T47D (cell line): ENCODE measurements around the gene KRTAP2-1.
"Not testable (repeated sequence)": the region's sequence is repeated elsewhere in the genome, so short reads cannot be mapped to it uniquely, and the experiment has no call there.

ENCODE experiments used
- DNase-seq, 2 experiments: peaks; one replicate each; pipeline versions ENCODE4 v3.0.0 to v3.0.0-alpha.2; 2011 to 2012; ENCODE audit warnings: low read depth in 1 of 2, low spot score in 1 of 2
- JUND ChIP-seq: IDR thresholded peaks from 2 replicates; pipeline ENCODE4 v1.6.1; 2012; ENCODE audit warnings: low read depth
- in situ Hi-C: cut with HindIII; loops from 2 replicates; pipeline ENCODE4 v1.10.0; 2016; ENCODE audit warnings: low sequenced_read_pairs, low pct_unique_long_range_greater_than_20kb

The KRTAP2-1 gene

DNA sequence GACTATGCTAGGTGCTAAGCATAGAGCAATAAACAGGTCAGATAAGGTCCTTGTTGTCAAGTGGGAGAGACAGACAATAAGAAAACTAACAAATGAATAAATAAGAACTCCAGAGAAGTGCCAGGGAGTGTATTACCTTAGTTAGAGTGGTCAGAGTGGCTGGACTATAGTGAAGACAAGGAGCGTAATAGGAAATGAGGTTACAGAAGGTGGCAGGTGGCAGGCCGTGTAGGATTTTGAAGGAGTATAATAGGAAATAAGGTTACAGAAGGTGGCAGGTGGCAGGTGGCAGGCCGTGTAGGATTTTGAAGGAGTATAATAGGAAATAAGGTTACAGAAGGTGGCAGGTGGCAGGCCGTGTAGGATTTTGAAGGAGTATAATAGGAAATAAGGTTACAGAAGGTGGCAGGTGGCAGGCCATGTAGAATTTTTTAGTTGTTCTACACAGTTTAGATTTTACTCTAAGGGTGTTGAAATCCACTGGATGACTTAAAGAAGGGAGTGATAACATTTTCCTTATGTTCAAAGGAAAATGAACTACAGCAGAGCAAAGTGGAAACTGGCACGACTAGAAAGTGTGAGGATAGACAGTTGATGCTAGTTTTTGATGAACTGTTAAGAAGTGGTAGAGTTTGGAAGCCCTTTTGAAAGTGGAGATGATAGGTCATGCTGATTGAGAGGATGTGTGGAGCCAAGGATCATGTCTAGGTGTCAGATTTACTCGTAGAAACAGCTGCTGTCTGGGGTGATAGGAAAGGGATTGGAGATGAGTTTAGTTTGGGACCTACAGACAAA, 34.6 kb downstream of the KRTAP2-1 start:
- in situ Hi-C loops, result no loop called here
- no peak for TF ChIP-seq JUND
- no peak for DNase-seq

DNA sequence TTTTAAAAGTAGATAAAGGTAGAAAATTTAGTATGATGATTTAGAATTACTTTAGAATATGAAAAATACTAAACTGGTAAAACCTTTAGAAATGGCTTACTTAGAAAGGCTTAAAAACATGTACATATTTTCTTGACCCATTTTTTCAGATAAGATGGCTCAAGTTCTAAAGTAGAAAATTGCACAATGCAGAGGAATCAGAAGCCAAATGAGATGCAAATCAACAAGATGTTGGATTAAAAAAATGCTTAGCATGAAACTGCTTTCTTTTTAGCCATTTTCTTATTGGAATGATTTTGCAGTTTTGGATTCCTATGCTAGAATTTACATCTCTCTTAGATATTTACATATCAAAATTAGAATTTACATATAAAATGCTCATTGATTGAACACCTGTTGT, 36.7 kb downstream of the KRTAP2-1 start:
- no peak for DNase-seq
- TF ChIP-seq JUND, result no peak
- in situ Hi-C loops, result no loop called here

GRCh38 chr17:41009936-41010335, 37.2 kb downstream of the KRTAP2-1 start:
- no peak for DNase-seq
- in situ Hi-C loops, result no loop called here
- TF ChIP-seq JUND, result no peak

- peak; percentile 45 to 94 for DNase-seq
- peak; percentile 96 for TF ChIP-seq JUND
- in situ Hi-C loops, result no loop called here
These were observed 37.8 kb downstream of the KRTAP2-1 start for GRCh38 chr17:41009301-41009760.

DNA sequence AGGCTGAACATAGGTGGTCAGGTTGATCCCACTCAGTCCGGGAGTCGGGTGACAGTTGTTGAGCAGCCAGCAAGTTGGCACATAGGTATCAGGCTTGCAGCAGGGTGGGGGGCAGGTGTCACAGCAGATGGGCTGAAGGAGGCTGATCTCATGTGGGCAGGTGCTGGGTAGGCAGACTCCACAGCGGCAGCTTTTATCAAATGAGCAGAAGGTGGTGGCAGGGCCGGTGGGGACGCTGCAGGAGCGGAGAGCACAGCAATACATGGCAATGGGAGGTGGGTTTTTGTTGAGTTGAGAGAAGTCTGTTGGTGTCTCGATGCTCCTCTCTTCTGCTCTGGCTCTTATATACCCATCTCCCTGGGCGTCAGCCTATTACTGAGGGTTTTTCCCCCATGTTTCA, 38.3 kb downstream of the KRTAP2-1 start, which contains the start of gene KRTAP3-1:
TSS of gene KRTAP3-1 (minus strand) at position 318 of the 400 bp plus-strand sequence. CDS start at position 264, 54 bp downstream.
- in situ Hi-C loops, result no loop called here
- peak in 1 of 2 experiments; percentile 35 for DNase-seq
- no peak for TF ChIP-seq JUND

- in situ Hi-C loops, result no loop called here
- TF ChIP-seq JUND, result no peak
- DNase-seq, result no peak
These were observed 42.7 kb downstream of the KRTAP2-1 start for GRCh38 chr17:41004397-41004796.

DNA sequence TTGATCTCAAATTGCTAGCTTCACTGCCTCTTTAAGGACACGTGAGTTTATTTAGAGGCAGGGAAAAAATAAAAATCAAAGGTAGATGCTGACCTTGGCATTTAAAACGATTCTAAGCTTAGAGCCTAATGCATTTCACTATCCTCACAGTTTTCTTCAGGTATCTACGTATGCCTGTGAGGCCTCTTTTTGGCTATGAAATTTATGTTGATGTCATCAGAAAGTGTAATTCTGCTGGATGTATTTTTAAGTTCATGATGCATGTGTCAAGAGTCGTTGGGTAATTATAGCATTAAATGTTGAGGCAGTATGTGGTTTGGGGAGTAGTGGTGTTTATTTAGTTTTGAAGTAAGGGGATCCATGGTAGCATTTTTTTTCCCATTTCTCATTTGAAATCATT, 43.2 kb downstream of the KRTAP2-1 start:
- no peak for TF ChIP-seq JUND
- in situ Hi-C loops, result no loop called here
- DNase-seq, result no peak

DNA sequence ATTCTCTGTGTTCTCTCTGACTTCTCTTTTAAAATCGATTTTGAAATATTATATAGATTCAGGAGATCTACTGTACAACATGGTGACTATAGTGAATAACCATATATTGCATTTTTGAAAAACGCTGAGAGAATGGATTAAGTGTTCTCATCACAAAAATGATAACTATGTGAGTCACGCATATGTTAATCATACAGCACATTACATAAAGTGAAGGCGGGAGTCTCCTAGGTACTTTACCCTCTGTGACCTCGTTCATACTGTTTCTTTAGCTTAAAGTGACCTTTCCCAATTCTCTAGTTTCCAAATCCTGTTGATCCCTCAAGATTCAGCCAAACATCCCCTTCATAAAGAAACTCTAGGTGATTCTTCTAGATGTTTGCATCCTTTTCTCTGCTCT, 44.3 kb downstream of the KRTAP2-1 start:
- TF ChIP-seq JUND, result no peak
- no peak for DNase-seq

DNA sequence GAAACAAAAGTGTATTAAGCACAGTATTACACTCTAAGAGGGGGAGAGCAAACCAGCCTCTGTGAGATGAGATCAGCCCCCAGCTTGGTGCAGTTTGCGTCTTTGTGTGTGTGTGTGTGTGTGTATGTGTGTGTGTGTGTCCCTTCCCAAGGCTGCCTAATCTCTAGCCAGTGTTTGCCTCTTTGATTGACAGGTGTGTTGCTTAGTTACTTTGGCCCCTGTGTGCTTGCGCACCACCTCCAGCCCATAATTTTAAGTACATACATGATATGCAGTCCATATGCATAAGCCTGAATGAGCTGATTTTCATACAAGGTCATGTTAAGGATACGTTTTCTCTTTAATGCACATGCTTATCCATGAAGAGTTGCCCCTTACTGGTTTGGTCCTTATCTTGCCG, 45.3 kb downstream of the KRTAP2-1 start:
- no peak for TF ChIP-seq JUND
- in situ Hi-C loops, result no loop called here
- no peak for DNase-seq

More for the DNA sequence above, 44.3 kb downstream of the KRTAP2-1 start:
- in situ Hi-C loops, result no loop called here

DNA sequence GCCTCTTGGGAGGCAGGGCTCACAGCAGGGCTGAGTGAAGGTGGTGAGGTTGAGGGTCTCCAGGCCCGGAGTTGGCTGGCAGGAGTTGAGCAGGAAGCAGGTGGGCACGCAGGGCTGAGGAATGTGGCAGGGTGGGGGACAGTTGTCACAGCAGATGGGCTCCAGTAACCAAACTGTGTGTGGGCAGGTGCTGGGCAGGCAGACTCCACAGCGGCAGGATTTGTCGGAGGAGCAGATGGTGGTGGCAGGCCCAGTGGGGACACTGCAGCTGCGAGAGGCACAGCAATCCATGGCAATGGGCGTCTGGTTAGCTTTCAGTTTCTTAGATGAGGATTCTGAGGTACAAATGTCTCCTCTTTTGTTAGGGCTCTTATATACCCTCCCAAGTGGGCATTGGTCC, 47.6 kb downstream of the KRTAP2-1 start, which contains the start of gene KRTAP3-2:
TSS of gene KRTAP3-2 (minus strand) at position 344 of the 400 bp plus-strand sequence. CDS start at position 291, 53 bp downstream.
- in situ Hi-C loops, DNase-seq: not testable (repeated sequence)

- DNase-seq, result no peak
- in situ Hi-C loops, result no loop called here
- no peak for TF ChIP-seq JUND
These were observed 49.8 kb downstream of the KRTAP2-1 start for GRCh38 chr17:40997361-40997760.

DNA sequence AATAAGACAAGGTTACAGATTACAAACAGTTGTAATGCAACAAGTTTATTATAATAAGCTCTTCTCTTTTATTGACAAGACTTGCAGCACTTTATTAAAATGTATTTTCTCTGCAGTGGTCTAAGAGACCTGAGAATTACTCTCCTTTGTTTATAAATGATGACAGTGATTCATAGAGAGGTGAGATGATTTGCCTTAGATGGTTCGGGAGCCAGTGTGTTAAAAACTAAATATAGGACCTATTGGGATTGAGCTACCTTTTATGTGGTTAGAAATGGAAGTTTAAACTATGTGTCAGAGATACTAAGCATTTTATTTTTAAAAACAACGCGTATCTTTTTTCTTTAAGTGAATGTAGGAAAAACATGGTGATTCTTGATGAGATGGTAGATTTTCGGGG, 50.3 kb downstream of the KRTAP2-1 start:
- in situ Hi-C loops, result no loop called here
- TF ChIP-seq JUND, result no peak

More for the DNA sequence above, 50.3 kb downstream of the KRTAP2-1 start:
- DNase-seq, result no peak
